CD4-positive, alpha-beta T cell treated with Interferon alpha-2 for 1 hour (primary cell): Measurements from ENCODE around the gene DPP6.

Source experiments
- DNase-seq, 2 donors: peaks; one replicate each; pipeline ENCODE4 v3.0.0-alpha.2; 2020 to 2022

DPP6 gene

GRCh38 chr7:154844955-154845354 is 792.8 kb downstream of the DPP6 start:
- no peak for DNase-seq

- DNase-seq: no peak
Measured at GRCh38 chr7:154848464-154848863, 796.3 kb downstream of the DPP6 start.

- no peak for DNase-seq
Measured at GRCh38 chr7:154852205-154852604, 800.0 kb downstream of the DPP6 start.

GRCh38 chr7:154853063-154853726 is 801.0 kb downstream of the DPP6 start:
- DNase-seq: no peak

- no peak for DNase-seq
Measured at GRCh38 chr7:154853727-154854095, 801.5 kb downstream of the DPP6 start.

GRCh38 chr7:154854836-154855235 is 802.6 kb downstream of the DPP6 start:
- DNase-seq: no peak

GRCh38 chr7:154855366-154855765 is 803.2 kb downstream of the DPP6 start:
- no peak for DNase-seq

GRCh38 chr7:154856733-154857132 is 804.5 kb downstream of the DPP6 start:
- no peak for DNase-seq

- no peak for DNase-seq
Measured at GRCh38 chr7:154857240-154857639, 805.0 kb downstream of the DPP6 start.

- DNase-seq: no peak
Measured at GRCh38 chr7:154857728-154858681, 805.8 kb downstream of the DPP6 start.

GRCh38 chr7:154858836-154859537 is 806.8 kb downstream of the DPP6 start:
- DNase-seq: no peak

- DNase-seq: no peak
Measured at GRCh38 chr7:154859747-154860620, 807.8 kb downstream of the DPP6 start.

GRCh38 chr7:154860621-154861375 is 808.6 kb downstream of the DPP6 start:
- DNase-seq: no peak

- DNase-seq: no peak
Measured at GRCh38 chr7:154861589-154861988, 809.4 kb downstream of the DPP6 start.

- no peak for DNase-seq
Measured at GRCh38 chr7:154862153-154862791, 810.1 kb downstream of the DPP6 start.

- no peak for DNase-seq
Measured at GRCh38 chr7:154863766-154864522, 811.7 kb downstream of the DPP6 start.

GRCh38 chr7:154864523-154864891 is 812.3 kb downstream of the DPP6 start:
- no peak for DNase-seq

- no peak for DNase-seq
Measured at GRCh38 chr7:154865984-154866685, 813.9 kb downstream of the DPP6 start.

- no peak for DNase-seq
Measured at GRCh38 chr7:154867068-154867467, 814.9 kb downstream of the DPP6 start.

- no peak for DNase-seq
Measured at GRCh38 chr7:154868921-154869320, 816.7 kb downstream of the DPP6 start.
